ENCODE data around the gene CLNK.

The CLNK gene

GRCh38 chr4:10532155-10532554 is 152.4 kb downstream of the CLNK start:
- H3K27me3 ChIP-seq (ENCODE audit: insufficient read depth, low read depth): no peaks in the 10 kb centered on the region
- no peaks in the 10 kb centered on the region for H4K20me1 ChIP-seq (ENCODE audit: insufficient read depth)
- H3K79me2 ChIP-seq (ENCODE audit: insufficient read depth, low read depth): no peaks in the 10 kb centered on the region
- H3K4me3 ChIP-seq (IDR thresholded peaks at IDR 0.05; ENCODE audit: insufficient read depth, low read depth, low read length): no peak overlapping the region
- no peaks in the 10 kb centered on the region for H3K36me3 ChIP-seq (ENCODE audit: insufficient read depth)
- H3K4me2 ChIP-seq: no peak overlapping the region
- no peak overlapping the region for H3K27ac ChIP-seq
- no peak for TF ChIP-seq CTCF (conservative IDR thresholded peaks at IDR 0.05; ENCODE audit: low read depth, low read length)
- H3K4me1 ChIP-seq (ENCODE audit: low read depth, poor library complexity, severe bottlenecking): no peaks in the 10 kb centered on the region
- no peak overlapping the region for H2AFZ ChIP-seq (ENCODE audit: low read depth)
- H3K9ac ChIP-seq: no peak overlapping the region

GRCh38 chr4:10530137-10530786 is 154.3 kb downstream of the CLNK start:
- Histone ChIP-seq H2AFZ (ENCODE audit: low read depth) (no peak overlapping the region), H3K4me1 (ENCODE audit: low read depth, poor library complexity, severe bottlenecking) (no peaks in the 10 kb centered on the region)
- no peak for TF ChIP-seq CTCF (conservative IDR thresholded peaks at IDR 0.05; ENCODE audit: low read depth, low read length)

GRCh38 chr4:10529291-10530136 is 155.1 kb downstream of the CLNK start:
- H3K4me3 ChIP-seq (IDR thresholded peaks at IDR 0.05; ENCODE audit: insufficient read depth, low read depth, low read length): no peak overlapping the region
- H3K79me2 ChIP-seq (ENCODE audit: insufficient read depth, low read depth): no peaks in the 10 kb centered on the region
- no peaks in the 10 kb centered on the region for H3K4me1 ChIP-seq (ENCODE audit: low read depth, poor library complexity, severe bottlenecking)
- H4K20me1 ChIP-seq (ENCODE audit: insufficient read depth): no peaks in the 10 kb centered on the region
- TF ChIP-seq CTCF (conservative IDR thresholded peaks at IDR 0.05; ENCODE audit: low read depth, low read length): no peak
- H3K36me3 ChIP-seq (ENCODE audit: insufficient read depth): no peaks in the 10 kb centered on the region
- no peak overlapping the region for H3K4me2 ChIP-seq
- H3K27me3 ChIP-seq (ENCODE audit: insufficient read depth, low read depth): no peaks in the 10 kb centered on the region
- H3K27ac ChIP-seq: no peak overlapping the region
- no peak overlapping the region for H3K9ac ChIP-seq
- H2AFZ ChIP-seq (ENCODE audit: low read depth): no peak overlapping the region

More at GRCh38 chr4:10530137-10530786, 154.3 kb downstream of the CLNK start:
- H3K79me2 ChIP-seq (ENCODE audit: insufficient read depth, low read depth): no peaks in the 10 kb centered on the region
- no peak overlapping the region for H3K4me2 ChIP-seq
- H3K9ac ChIP-seq: no peak overlapping the region
- no peaks in the 10 kb centered on the region for H3K27me3 ChIP-seq (ENCODE audit: insufficient read depth, low read depth)
- no peak overlapping the region for H3K27ac ChIP-seq
- no peaks in the 10 kb centered on the region for H3K36me3 ChIP-seq (ENCODE audit: insufficient read depth)
- H3K4me3 ChIP-seq (IDR thresholded peaks at IDR 0.05; ENCODE audit: insufficient read depth, low read depth, low read length): no peak overlapping the region
- H4K20me1 ChIP-seq (ENCODE audit: insufficient read depth): no peaks in the 10 kb centered on the region

GRCh38 chr4:10527438-10527837 is 157.1 kb downstream of the CLNK start:
- Histone ChIP-seq H3K27ac (no peak overlapping the region), H3K36me3 (ENCODE audit: insufficient read depth) (no peaks in the 10 kb centered on the region), H3K9ac (no peak overlapping the region), H3K79me2 (ENCODE audit: insufficient read depth, low read depth) (no peaks in the 10 kb centered on the region), H4K20me1 (ENCODE audit: insufficient read depth) (no peaks in the 10 kb centered on the region), H3K4me1 (ENCODE audit: low read depth, poor library complexity, severe bottlenecking) (no peaks in the 10 kb centered on the region), H3K4me3 (IDR thresholded peaks at IDR 0.05; ENCODE audit: insufficient read depth, low read depth, low read length) (no peak overlapping the region), H2AFZ (ENCODE audit: low read depth) (no peak overlapping the region), H3K27me3 (ENCODE audit: insufficient read depth, low read depth) (no peaks in the 10 kb centered on the region), H3K4me2 (no peak overlapping the region)
- TF ChIP-seq CTCF (conservative IDR thresholded peaks at IDR 0.05; ENCODE audit: low read depth, low read length): no peak
